Endodermal cell (in vitro differentiated cells): ENCODE data around the gene SBK2. TPM values are rescaled to one million over a fixed set of nuclear protein-coding genes. Genes with fewer than 3 reads are reported as not detected.
"Not testable (repeated sequence)": the region's sequence is repeated elsewhere in the genome, so short reads cannot be mapped to it uniquely, and the experiment has no call there.

Experiments
- DNase-seq: peaks from one replicate; pipeline ENCODE4 v3.0.0-alpha.2; 2017
- H3K27ac ChIP-seq: 2 replicates; pipeline ENCODE4 v1.5.1; 2013; ENCODE audit warnings: mild to moderate bottlenecking, low read depth, low read length, moderate library complexity
- H3K27me3 ChIP-seq: 2 replicates; pipeline ENCODE4 v1.6.1; 2013; ENCODE audit warnings: mild to moderate bottlenecking, low read length, moderate library complexity; ENCODE audit not compliant: insufficient read depth, control insufficient read depth, poor library complexity, severe bottlenecking
- H3K36me3 ChIP-seq: 2 replicates; pipeline ENCODE4 v1.7.0; 2013; ENCODE audit warnings: mild to moderate bottlenecking, low read length, moderate library complexity; ENCODE audit not compliant: control insufficient read depth, insufficient read depth
- H3K4me1 ChIP-seq: one replicate; pipeline ENCODE4 v1.7.0; 2013; ENCODE audit warnings: low read length; ENCODE audit not compliant: control insufficient read depth, insufficient read depth
- H3K4me3 ChIP-seq: 2 replicates; pipeline ENCODE4 v1.5.1; 2013; ENCODE audit warnings: mild to moderate bottlenecking, low read length, moderate library complexity
- H3K9ac ChIP-seq: 2 replicates; pipeline ENCODE4 v1.6.1; 2013; ENCODE audit warnings: mild to moderate bottlenecking, low read length, moderate library complexity; ENCODE audit not compliant: poor library complexity, severe bottlenecking; ENCODE audit errors: extremely low read depth
- H3K9me3 ChIP-seq: 2 replicates; pipeline ENCODE4 v1.6.1; 2013; ENCODE audit warnings: mild to moderate bottlenecking, low read length, moderate library complexity; ENCODE audit not compliant: control insufficient read depth
- H3K27ac Mint-ChIP-seq: 2 replicates; pipeline ENCODE4 v1.8.0; 2020; ENCODE audit warnings: mixed read lengths
- H3K27me3 Mint-ChIP-seq: 2 replicates; pipeline ENCODE4 v1.8.0; 2021; ENCODE audit warnings: mild to moderate bottlenecking, mixed read lengths; ENCODE audit not compliant: insufficient read depth
- H3K36me3 Mint-ChIP-seq: 2 replicates; pipeline ENCODE4 v1.8.0; 2020; ENCODE audit warnings: low read depth, mixed read lengths
- H3K4me1 Mint-ChIP-seq: 2 replicates; pipeline ENCODE4 v1.8.0; 2020; ENCODE audit warnings: mixed read lengths
- H3K4me3 Mint-ChIP-seq: 2 replicates; pipeline ENCODE4 v1.8.0; 2020; ENCODE audit warnings: mild to moderate bottlenecking, moderate library complexity, mixed read lengths
- H3K9me3 Mint-ChIP-seq: 2 replicates; pipeline ENCODE4 v1.8.0; 2020; ENCODE audit warnings: mild to moderate bottlenecking, mixed read lengths
- CTCF ChIP-seq: fragments of 200-600 bp; sonication (generic); conservative IDR thresholded peaks from 2 replicates; pipeline ENCODE4 v1.5.0; 2021; ENCODE audit warnings: antibody characterized with exemption, mild to moderate bottlenecking
- WGBS, 2 experiments: methylation state at CpG; one replicate each; pipeline versions ENCODE4 v1.1.5 to v1.1.7; 2013; ENCODE audit warnings: missing lambda C conversion rate in 2 of 2, mixed read lengths in 1 of 2; ENCODE audit not compliant: insufficient coverage in 1 of 2, insufficient read length in 1 of 2; 5-methylcytosine and 5-hydroxymethylcytosine counted together
- total RNA-seq, 2 donors: library from RNA; stranded (reverse); fragmentation: NEBNext Ultra II Directional in 1 of 2; extraction: Animal tissue kit (Norgen Biotek cat#: 25700) in 1 of 2; gene quantifications; 2 replicates in 1 of 2; 3 replicates in 1 of 2; pipeline ENCODE4 v1.2.1, GENCODE V29; 2021

The SBK2 gene
- total RNA-seq, 2 donors from 2014 or later = 3.3 to 6.6 TPM

DNA sequence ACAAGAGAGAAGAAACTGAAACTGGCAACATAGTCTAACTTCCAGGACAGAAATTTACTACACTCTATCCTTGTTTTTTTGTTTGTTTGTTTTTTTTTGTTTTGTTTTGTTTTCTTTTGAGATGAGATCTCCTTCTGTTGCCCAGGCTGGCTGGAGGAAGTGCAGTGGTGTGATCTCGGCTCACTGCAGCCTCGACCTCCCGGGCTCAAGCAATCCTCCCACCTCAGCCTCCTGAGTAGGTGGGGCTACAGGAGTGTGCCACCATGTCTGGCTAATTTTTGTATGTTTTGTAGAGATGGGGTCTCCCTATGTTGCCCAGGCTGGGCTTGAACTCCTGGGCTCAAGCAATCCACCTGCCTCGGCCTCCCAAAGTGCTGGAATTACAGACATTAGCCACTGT is 45.4 kb upstream of the SBK2 start:
- not testable (repeated sequence) for H3K9me3 Mint-ChIP-seq, DNase-seq, H3K9me3 ChIP-seq, H3K27me3 Mint-ChIP-seq, H3K9ac ChIP-seq, H3K4me3 Mint-ChIP-seq, H3K4me3 ChIP-seq, H3K27me3 ChIP-seq, H3K36me3 Mint-ChIP-seq, H3K27ac Mint-ChIP-seq, H3K4me1 ChIP-seq, H3K36me3 ChIP-seq, H3K27ac ChIP-seq
- WGBS, 2 experiments = 91 to 94% methylated on average over 1 to 4 of the region's 4 CpGs
- peaks cover 16% of the 10 kb centered on the region for H3K4me1 Mint-ChIP-seq

DNA sequence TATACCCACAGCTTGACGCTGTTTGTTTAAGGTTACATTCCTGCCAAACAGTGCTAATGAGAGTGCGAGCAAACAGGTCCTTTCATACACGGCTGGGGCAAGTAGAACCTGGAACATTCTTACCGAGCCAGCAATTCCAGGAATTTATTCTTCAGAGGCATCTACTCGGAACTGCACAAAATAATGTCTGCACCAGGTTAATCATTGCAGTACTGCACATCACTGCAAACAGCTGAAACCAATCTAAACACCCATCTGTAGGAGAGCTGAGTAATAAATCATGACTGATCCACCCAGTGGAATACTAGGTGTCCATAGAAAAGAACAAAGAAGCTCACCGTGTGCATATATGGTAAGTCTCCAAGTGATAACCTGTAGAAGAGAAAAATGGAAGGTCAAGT is 44.9 kb upstream of the SBK2 start:
- H3K9me3 Mint-ChIP-seq = no peaks in the 10 kb centered on the region
- no peaks in the 10 kb centered on the region for H3K9me3 ChIP-seq
- no peaks in the 10 kb centered on the region for H3K4me1 ChIP-seq
- peak overlapping the region; percentile 90 for H3K4me3 Mint-ChIP-seq
- DNase-seq = no peak
- no peak overlapping the region for H3K27ac ChIP-seq
- H3K4me1 Mint-ChIP-seq = peaks cover 16% of the 10 kb centered on the region
- H3K4me3 ChIP-seq = no peak overlapping the region
- H3K27me3 ChIP-seq = no peaks in the 10 kb centered on the region
- H3K9ac ChIP-seq = no peak overlapping the region
- peaks cover 2% of the 10 kb centered on the region for H3K27me3 Mint-ChIP-seq
- no peak for TF ChIP-seq CTCF
- peaks cover 7% of the 10 kb centered on the region for H3K36me3 ChIP-seq
- H3K36me3 Mint-ChIP-seq = peaks cover 13% of the 10 kb centered on the region
- H3K27ac Mint-ChIP-seq = peak overlapping the region; percentile 71
- WGBS, 2 experiments = 53 to 65% methylated on average over 5 to 6 of the region's 6 CpGs

DNA sequence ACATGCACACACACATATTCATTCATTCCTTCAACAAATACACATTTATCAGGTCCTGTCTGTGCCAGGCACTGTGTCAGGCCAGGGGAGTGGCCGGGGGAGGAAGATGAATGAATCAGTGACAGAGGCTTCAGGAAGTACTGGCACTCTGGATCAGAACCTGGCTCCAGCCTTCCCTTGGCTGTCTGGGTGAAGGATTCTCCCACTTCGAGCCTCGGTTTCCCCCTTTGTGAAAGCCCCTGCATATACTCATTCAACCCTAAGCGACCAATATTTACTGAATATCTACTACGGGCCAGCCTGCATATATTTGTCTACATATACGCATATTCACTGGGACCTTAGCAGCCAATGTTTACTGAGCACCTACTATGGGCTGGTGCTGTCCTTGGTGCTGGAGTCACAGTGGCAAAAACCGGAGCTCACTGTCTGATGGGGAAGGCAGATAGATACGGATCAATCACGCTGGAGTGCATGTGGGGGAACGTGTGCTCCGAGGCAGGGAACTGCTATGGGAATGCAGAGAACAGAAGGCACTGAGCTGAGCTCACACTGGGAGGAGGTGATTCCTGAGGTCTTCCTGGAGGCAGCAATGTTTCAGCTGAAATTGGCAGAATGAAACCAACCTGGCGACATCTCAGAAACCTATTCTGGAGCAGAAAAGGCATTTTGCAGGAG is 44.4 kb upstream of the SBK2 start:
- Mint-ChIP-seq H3K9me3 (no peaks in the 10 kb centered on the region), H3K36me3 (peaks cover 18% of the 10 kb centered on the region), H3K4me3 (peak overlapping the region; percentile 90), H3K4me1 (peaks cover 16% of the 10 kb centered on the region), H3K27ac (peak overlapping the region; percentile 71), H3K27me3 (peaks cover 2% of the 10 kb centered on the region)
- no peaks in the 10 kb centered on the region for H3K4me1 ChIP-seq
- DNase-seq = peak; percentile 87
- no peak overlapping the region for H3K27ac ChIP-seq
- no peak for TF ChIP-seq CTCF
- no peaks in the 10 kb centered on the region for H3K27me3 ChIP-seq
- H3K9ac ChIP-seq = no peak overlapping the region
- H3K9me3 ChIP-seq = no peaks in the 10 kb centered on the region
- peaks cover 12% of the 10 kb centered on the region for H3K36me3 ChIP-seq
- H3K4me3 ChIP-seq = peak overlapping the region; percentile 85
- 43 to 48% methylated on average over 11 to 12 of the region's 12 CpGs for WGBS, 2 experiments
